ENCODE measurements around the gene TNF.
"Not testable (repeated sequence)": the region's sequence is repeated elsewhere in the genome, so short reads cannot be mapped to it uniquely, and the experiment has no call there.

TNF gene

GRCh38 chr6:31574106-31575061, 981 bp upstream of the TNF start:
- DNase-seq = no peak

- DNase-seq = no peak
Observed at GRCh38 chr6:31575952-31576685, 754 bp downstream of the TNF start.

- DNase-seq = no peak
Observed at GRCh38 chr6:31576897-31577578, 1.7 kb downstream of the TNF start.

- DNase-seq = no peak
Observed at GRCh38 chr6:31577579-31577966, 2.2 kb downstream of the TNF start.

GRCh38 chr6:31578184-31579118, 3.1 kb downstream of the TNF start:
- no peak for DNase-seq

- DNase-seq = no peak
Observed at GRCh38 chr6:31579119-31579505, 3.7 kb downstream of the TNF start.

- no peak for DNase-seq
Observed at GRCh38 chr6:31579546-31580437, 4.4 kb downstream of the TNF start.

- no peak for DNase-seq
Observed at GRCh38 chr6:31580438-31580740, 5.0 kb downstream of the TNF start.

GRCh38 chr6:31580807-31581433, 5.6 kb downstream of the TNF start:
- DNase-seq = peak; percentile 86

GRCh38 chr6:31581434-31582229, 6.3 kb downstream of the TNF start:
- no peak for DNase-seq

GRCh38 chr6:31582230-31582643, 6.9 kb downstream of the TNF start, which contains the start of gene LTB:
Gene LTB (minus strand): TSS chr6:31582424. CDS start chr6:31582417, 7 bp downstream.
- peak; percentile 19 for DNase-seq

- DNase-seq = peak; percentile 49
Observed at GRCh38 chr6:31585491-31585890, 10.1 kb downstream of the TNF start.

- DNase-seq = no peak
Observed at GRCh38 chr6:31586008-31586407, 10.6 kb downstream of the TNF start, which contains the start of gene LST1. Gene LST1 (plus strand): TSS chr6:31586277. CDS start chr6:31587300, 1,023 bp downstream.

- DNase-seq = no peak
Observed at GRCh38 chr6:31586599-31587281, 11.4 kb downstream of the TNF start.

GRCh38 chr6:31587791-31588777, 12.7 kb downstream of the TNF start:
- DNase-seq = no peak

GRCh38 chr6:31588871-31589650, 13.7 kb downstream of the TNF start:
- DNase-seq = no peak

- DNase-seq = not testable (repeated sequence)
Observed at GRCh38 chr6:31590691-31591090, 15.3 kb downstream of the TNF start.
